ENCODE data around the gene FANCD2OS.

DNA sequence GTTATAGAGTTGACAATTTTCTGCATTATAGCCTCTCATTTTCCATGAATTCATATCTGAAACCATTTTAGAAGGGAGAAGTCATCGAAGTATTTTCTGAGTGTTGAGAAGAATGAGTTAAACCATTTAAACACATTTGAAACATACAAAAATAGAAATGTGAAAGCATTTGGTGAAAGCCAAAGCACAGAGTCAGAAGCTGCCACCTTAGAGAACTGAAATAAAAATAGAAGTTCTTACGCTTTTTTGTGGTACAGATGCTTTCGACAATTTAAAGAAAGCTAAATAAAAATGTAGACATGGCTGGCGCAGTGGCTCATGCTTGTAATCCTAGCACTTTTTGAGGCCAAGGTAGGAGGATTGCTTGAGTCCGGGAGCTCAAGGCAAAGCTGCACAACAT is 9.0 kb downstream of the FANCD2OS start:
- TF ChIP-seq, protein P1, sequence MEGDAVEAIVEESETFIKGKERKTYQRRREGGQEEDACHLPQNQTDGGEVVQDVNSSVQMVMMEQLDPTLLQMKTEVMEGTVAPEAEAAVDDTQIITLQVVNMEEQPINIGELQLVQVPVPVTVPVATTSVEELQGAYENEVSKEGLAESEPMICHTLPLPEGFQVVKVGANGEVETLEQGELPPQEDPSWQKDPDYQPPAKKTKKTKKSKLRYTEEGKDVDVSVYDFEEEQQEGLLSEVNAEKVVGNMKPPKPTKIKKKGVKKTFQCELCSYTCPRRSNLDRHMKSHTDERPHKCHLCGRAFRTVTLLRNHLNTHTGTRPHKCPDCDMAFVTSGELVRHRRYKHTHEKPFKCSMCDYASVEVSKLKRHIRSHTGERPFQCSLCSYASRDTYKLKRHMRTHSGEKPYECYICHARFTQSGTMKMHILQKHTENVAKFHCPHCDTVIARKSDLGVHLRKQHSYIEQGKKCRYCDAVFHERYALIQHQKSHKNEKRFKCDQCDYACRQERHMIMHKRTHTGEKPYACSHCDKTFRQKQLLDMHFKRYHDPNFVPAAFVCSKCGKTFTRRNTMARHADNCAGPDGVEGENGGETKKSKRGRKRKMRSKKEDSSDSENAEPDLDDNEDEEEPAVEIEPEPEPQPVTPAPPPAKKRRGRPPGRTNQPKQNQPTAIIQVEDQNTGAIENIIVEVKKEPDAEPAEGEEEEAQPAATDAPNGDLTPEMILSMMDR (IDR thresholded peaks at IDR 0.05): no peak
- TF ChIP-seq POLR2AphosphoS5 (IDR thresholded peaks at IDR 0.05; ENCODE audit: insufficient read depth in 1 of 2, low read depth in 1 of 2): no peak

Measured in vagina (tissue), 2 donors.